SU-DHL-6 (cell line): ENCODE data around the gene SLC6A7.

ENCODE experiments used
- EZH2phosphoT487 ChIP-seq: fragments of 200-600 bp; sonication (generic), shearing (Covaris generic); conservative IDR thresholded peaks from 2 replicates; pipeline ENCODE4 v1.6.1; 2018; ENCODE audit warnings: mild to moderate bottlenecking, antibody characterized with exemption, low read length, moderate library complexity, mixed read lengths
- TF ChIP-seq, protein P1 (sequence below): fragments of 200-600 bp; sonication (generic); IDR thresholded peaks from one replicate; pipeline ENCODE4 v1.5.1; 2017; ENCODE audit warnings: antibody characterized with exemption, mild to moderate bottlenecking, low read length, moderate library complexity; ENCODE audit not compliant: insufficient read depth, poor library complexity, severe bottlenecking

DNA sequence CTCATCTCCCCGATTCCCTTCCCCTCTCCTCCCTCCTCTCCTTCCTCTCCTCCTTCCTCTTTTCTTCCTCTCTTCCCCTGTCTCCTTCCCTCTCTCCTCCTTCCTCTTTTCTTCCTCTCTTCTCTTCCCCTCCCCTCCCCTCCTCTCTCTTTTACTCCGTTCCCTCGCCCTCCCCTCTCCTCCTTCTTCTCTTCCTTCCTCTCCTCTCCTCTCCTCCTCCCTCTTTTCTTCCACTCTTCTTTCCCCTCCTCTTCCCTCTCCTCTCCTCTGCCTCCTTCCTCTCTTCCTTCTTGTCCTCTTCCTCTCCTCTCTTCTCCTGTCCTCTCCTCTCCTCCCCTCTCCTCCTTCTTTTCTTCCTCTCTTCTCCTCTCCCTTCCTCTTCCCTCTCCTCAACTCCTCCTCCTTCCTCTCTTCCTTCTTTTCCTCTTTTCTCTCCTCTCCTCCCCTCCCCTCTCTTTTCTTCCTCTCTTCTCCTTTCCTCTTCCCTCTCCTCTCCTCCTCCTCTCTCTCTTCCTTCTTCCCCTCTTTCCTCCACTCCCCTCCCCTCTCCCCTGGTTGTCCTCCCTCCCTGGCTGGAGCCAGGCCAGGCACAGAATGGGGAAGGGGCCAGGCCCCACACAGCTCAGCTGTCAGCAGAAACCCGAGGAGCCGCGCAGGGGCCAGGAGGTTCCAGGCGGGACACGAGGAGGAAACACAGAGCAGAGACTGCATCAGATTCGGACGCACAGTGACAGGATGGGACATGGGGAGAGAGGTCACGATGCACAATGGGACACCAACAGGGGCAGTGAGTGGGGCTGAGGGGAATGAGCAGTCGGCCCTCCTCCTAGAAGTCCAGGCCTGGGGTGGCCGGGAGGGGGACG is 51.7 kb downstream of the SLC6A7 start:
- TF ChIP-seq, protein P1, sequence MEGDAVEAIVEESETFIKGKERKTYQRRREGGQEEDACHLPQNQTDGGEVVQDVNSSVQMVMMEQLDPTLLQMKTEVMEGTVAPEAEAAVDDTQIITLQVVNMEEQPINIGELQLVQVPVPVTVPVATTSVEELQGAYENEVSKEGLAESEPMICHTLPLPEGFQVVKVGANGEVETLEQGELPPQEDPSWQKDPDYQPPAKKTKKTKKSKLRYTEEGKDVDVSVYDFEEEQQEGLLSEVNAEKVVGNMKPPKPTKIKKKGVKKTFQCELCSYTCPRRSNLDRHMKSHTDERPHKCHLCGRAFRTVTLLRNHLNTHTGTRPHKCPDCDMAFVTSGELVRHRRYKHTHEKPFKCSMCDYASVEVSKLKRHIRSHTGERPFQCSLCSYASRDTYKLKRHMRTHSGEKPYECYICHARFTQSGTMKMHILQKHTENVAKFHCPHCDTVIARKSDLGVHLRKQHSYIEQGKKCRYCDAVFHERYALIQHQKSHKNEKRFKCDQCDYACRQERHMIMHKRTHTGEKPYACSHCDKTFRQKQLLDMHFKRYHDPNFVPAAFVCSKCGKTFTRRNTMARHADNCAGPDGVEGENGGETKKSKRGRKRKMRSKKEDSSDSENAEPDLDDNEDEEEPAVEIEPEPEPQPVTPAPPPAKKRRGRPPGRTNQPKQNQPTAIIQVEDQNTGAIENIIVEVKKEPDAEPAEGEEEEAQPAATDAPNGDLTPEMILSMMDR = no peak
- TF ChIP-seq EZH2phosphoT487 = no peak
